BLaER1 (cell line): Measurements from ENCODE around the gene PPIE.
A peak's percentile ranks its signal among the peaks of the same experiment; 100 is the strongest.
"Not testable (repeated sequence)": the region's sequence is repeated elsewhere in the genome, so short reads cannot be mapped to it uniquely, and the experiment has no call there.

Experiments used
- H3K27ac ChIP-seq: shearing (Covaris generic); formaldehyde crosslinking; 2 replicates; pipeline ENCODE4 v1.8.1; 2022
- H3K27me3 ChIP-seq: shearing (Covaris generic); formaldehyde crosslinking; 2 replicates; pipeline ENCODE4 v1.8.1; 2022
- H3K36me3 ChIP-seq: shearing (Covaris generic); formaldehyde crosslinking; 2 replicates; pipeline ENCODE4 v1.8.1; 2022
- H3K4me1 ChIP-seq: shearing (Covaris generic); formaldehyde crosslinking; 2 replicates; pipeline ENCODE4 v1.8.1; 2022
- H3K4me2 ChIP-seq: shearing (Covaris generic); formaldehyde crosslinking; 2 replicates; pipeline ENCODE4 v1.8.1; 2022
- H3K4me3 ChIP-seq: shearing (Covaris generic); formaldehyde crosslinking; 2 replicates; pipeline ENCODE4 v1.8.1; 2022
- H3K9ac ChIP-seq: shearing (Covaris generic); formaldehyde crosslinking; 2 replicates; pipeline ENCODE4 v1.8.1; 2022
- H3K9me3 ChIP-seq: shearing (Covaris generic); formaldehyde crosslinking; 2 replicates; pipeline ENCODE4 v1.8.1; 2022
- H4K20me1 ChIP-seq: shearing (Covaris generic); formaldehyde crosslinking; 2 replicates; pipeline ENCODE4 v1.8.1; 2022
- Cebpa-rat ChIP-seq: shearing (Covaris generic); IDR thresholded peaks from 2 replicates; pipeline ENCODE4 v1.8.1; 2022

PPIE gene

GRCh38 chr1:39776400-39776713, 37.7 kb downstream of the PPIE start:
- H3K9ac ChIP-seq = peak overlapping the region; percentile 52

GRCh38 chr1:39776886-39777285, 38.2 kb downstream of the PPIE start:
- Histone ChIP-seq H3K9ac (no peak overlapping the region), H3K27ac (peak overlapping the region; percentile 77), H3K27me3 (no peaks in the 10 kb centered on the region), H3K36me3 (no peaks in the 10 kb centered on the region), H3K4me3 (no peak overlapping the region), H3K4me2 (peak overlapping the region; percentile 88), H3K9me3 (no peaks in the 10 kb centered on the region), H3K4me1 (peaks cover 57% of the 10 kb centered on the region), H4K20me1 (no peaks in the 10 kb centered on the region)
- TF ChIP-seq Cebpa-rat = no peak

More at GRCh38 chr1:39776400-39776713, 37.7 kb downstream of the PPIE start:
- H3K9me3 ChIP-seq = no peaks in the 10 kb centered on the region
- no peaks in the 10 kb centered on the region for H4K20me1 ChIP-seq
- peak overlapping the region; percentile 88 for H3K4me2 ChIP-seq
- peaks cover 3% of the 10 kb centered on the region for H3K27me3 ChIP-seq
- no peaks in the 10 kb centered on the region for H3K36me3 ChIP-seq
- H3K4me3 ChIP-seq = no peak overlapping the region
- TF ChIP-seq Cebpa-rat = no peak
- peaks cover 51% of the 10 kb centered on the region for H3K4me1 ChIP-seq
- peak overlapping the region; percentile 77 for H3K27ac ChIP-seq

GRCh38 chr1:39777306-39777705, 38.6 kb downstream of the PPIE start:
- H3K36me3 ChIP-seq = no peaks in the 10 kb centered on the region
- H3K4me2 ChIP-seq = peak overlapping the region; percentile 88
- H3K4me1 ChIP-seq = peaks cover 59% of the 10 kb centered on the region
- no peak overlapping the region for H3K4me3 ChIP-seq
- peak overlapping the region; percentile 13; the same call in 1 of the 2 replicates for H3K9ac ChIP-seq
- no peak for TF ChIP-seq Cebpa-rat
- peak overlapping the region; percentile 77 for H3K27ac ChIP-seq
- no peaks in the 10 kb centered on the region for H3K9me3 ChIP-seq
- H3K27me3 ChIP-seq = no peaks in the 10 kb centered on the region
- H4K20me1 ChIP-seq = no peaks in the 10 kb centered on the region

GRCh38 chr1:39777896-39778295, 39.2 kb downstream of the PPIE start:
- H3K9me3 ChIP-seq, H3K9ac ChIP-seq, H3K4me3 ChIP-seq, H4K20me1 ChIP-seq, H3K27me3 ChIP-seq, H3K36me3 ChIP-seq: not testable (repeated sequence)
- Histone ChIP-seq H3K4me2 (0 out of 2 replicates have a peak overlapping the region, but pooled peaks have one; percentile 88), H3K4me1 (peaks cover 59% of the 10 kb centered on the region), H3K27ac (peak overlapping the region; percentile 77; the same call in 1 of the 2 replicates)

GRCh38 chr1:39778463-39779099, 39.9 kb downstream of the PPIE start:
- H4K20me1 ChIP-seq, H3K4me3 ChIP-seq, H3K9ac ChIP-seq, H3K27ac ChIP-seq, H3K27me3 ChIP-seq, H3K36me3 ChIP-seq, H3K9me3 ChIP-seq: not testable (repeated sequence)
- peak overlapping the region; percentile 26 for H3K4me2 ChIP-seq
- H3K4me1 ChIP-seq = peaks cover 59% of the 10 kb centered on the region

GRCh38 chr1:39779137-39779536, 40.5 kb downstream of the PPIE start:
- Histone ChIP-seq H3K27me3 (no peaks in the 10 kb centered on the region), H3K36me3 (no peaks in the 10 kb centered on the region)
- no peak for TF ChIP-seq Cebpa-rat

GRCh38 chr1:39779821-39780220, 41.1 kb downstream of the PPIE start:
- H3K27me3 ChIP-seq = no peaks in the 10 kb centered on the region
- TF ChIP-seq Cebpa-rat = no peak
- H3K4me3 ChIP-seq = no peak overlapping the region
- H3K36me3 ChIP-seq = no peaks in the 10 kb centered on the region
- H3K4me1 ChIP-seq = peaks cover 58% of the 10 kb centered on the region
- no peak overlapping the region for H3K27ac ChIP-seq
- no peak overlapping the region for H3K4me2 ChIP-seq
- no peak overlapping the region for H3K9ac ChIP-seq
- H4K20me1 ChIP-seq = no peaks in the 10 kb centered on the region
- H3K9me3 ChIP-seq = no peaks in the 10 kb centered on the region

More at GRCh38 chr1:39779137-39779536, 40.5 kb downstream of the PPIE start:
- Histone ChIP-seq H3K4me3 (no peak overlapping the region), H3K9me3 (no peaks in the 10 kb centered on the region), H3K9ac (no peak overlapping the region), H4K20me1 (no peaks in the 10 kb centered on the region), H3K27ac (no peak overlapping the region), H3K4me1 (peaks cover 59% of the 10 kb centered on the region), H3K4me2 (peak overlapping the region; percentile 26; the same call in 1 of the 2 replicates)

- H4K20me1 ChIP-seq = no peaks in the 10 kb centered on the region
- no peak overlapping the region for H3K27ac ChIP-seq
- H3K9me3 ChIP-seq = no peaks in the 10 kb centered on the region
- 0 out of 2 replicates have a peak overlapping the region, but pooled peaks have one; percentile 14 for H3K4me2 ChIP-seq
- H3K4me3 ChIP-seq = no peak overlapping the region
- no peaks in the 10 kb centered on the region for H3K27me3 ChIP-seq
- H3K4me1 ChIP-seq = peaks cover 54% of the 10 kb centered on the region
- no peaks in the 10 kb centered on the region for H3K36me3 ChIP-seq
- TF ChIP-seq Cebpa-rat = no peak
- H3K9ac ChIP-seq = no peak overlapping the region
Measured at GRCh38 chr1:39781349-39781715, 42.6 kb downstream of the PPIE start.

GRCh38 chr1:39782103-39782502, 43.4 kb downstream of the PPIE start:
- peaks cover 54% of the 10 kb centered on the region for H3K4me1 ChIP-seq
- no peaks in the 10 kb centered on the region for H4K20me1 ChIP-seq
- H3K9me3 ChIP-seq = no peaks in the 10 kb centered on the region
- H3K27ac ChIP-seq = no peak overlapping the region
- H3K4me2 ChIP-seq = no peak overlapping the region
- no peak overlapping the region for H3K4me3 ChIP-seq
- no peak overlapping the region for H3K9ac ChIP-seq
- H3K36me3 ChIP-seq = no peaks in the 10 kb centered on the region
- H3K27me3 ChIP-seq = no peaks in the 10 kb centered on the region
- no peak for TF ChIP-seq Cebpa-rat

- H3K9ac ChIP-seq, H3K27me3 ChIP-seq, H3K36me3 ChIP-seq, H3K27ac ChIP-seq, H3K9me3 ChIP-seq, H4K20me1 ChIP-seq, H3K4me3 ChIP-seq, H3K4me2 ChIP-seq: not testable (repeated sequence)
- peaks cover 54% of the 10 kb centered on the region for H3K4me1 ChIP-seq
Measured at GRCh38 chr1:39782685-39783084, 44.0 kb downstream of the PPIE start.

- not testable (repeated sequence) for H3K36me3 ChIP-seq, H3K9me3 ChIP-seq, H3K4me3 ChIP-seq, H4K20me1 ChIP-seq
- Histone ChIP-seq H3K27me3 (peaks cover 15% of the 10 kb centered on the region), H3K4me2 (peak overlapping the region; percentile 74), H3K4me1 (peaks cover 48% of the 10 kb centered on the region), H3K9ac (0 out of 2 replicates have a peak overlapping the region, but pooled peaks have one; percentile 31), H3K27ac (peak overlapping the region; percentile 51)
Measured at GRCh38 chr1:39786303-39787107, 47.8 kb downstream of the PPIE start.

- not testable (repeated sequence) for H4K20me1 ChIP-seq, H3K9ac ChIP-seq, H3K36me3 ChIP-seq, H3K9me3 ChIP-seq, H3K4me3 ChIP-seq, H3K27ac ChIP-seq
- Histone ChIP-seq H3K4me1 (peaks cover 43% of the 10 kb centered on the region), H3K27me3 (peaks cover 15% of the 10 kb centered on the region), H3K4me2 (peak overlapping the region; percentile 74)
Measured at GRCh38 chr1:39787108-39787375, 48.4 kb downstream of the PPIE start.
